Aorta (tissue), 5 donors: ENCODE measurements around the gene SLC44A2. TPM values are rescaled to one million over a fixed set of nuclear protein-coding genes. Genes with fewer than 3 reads are reported as not detected.

Source experiments
- ATAC-seq: fragments of 200-7000 bp; cut with Tn5 transposase; one replicate; pipeline ENCODE4 v1.9.1; 2022; ENCODE audit warnings: moderate library complexity; ENCODE audit not compliant: low FRiP score
- DNase-seq, 2 donors: peaks; one replicate each; pipeline ENCODE4 v3.0.0-alpha.2; 2020
- H3K27ac ChIP-seq, 2 donors: one replicate each; pipeline ENCODE4 v1.5.1; 2013; ENCODE audit warnings: low read length in 2 of 2, mild to moderate bottlenecking in 2 of 2, moderate library complexity in 2 of 2, control low read depth in 1 of 2, inconsistent platforms in 1 of 2, low read depth in 1 of 2
- H3K27me3 ChIP-seq, 2 donors: one replicate each; pipeline ENCODE4 v1.6.1; 2013; ENCODE audit warnings: control low read depth in 1 of 2, low read length in 1 of 2, mild to moderate bottlenecking in 1 of 2, moderate library complexity in 1 of 2; ENCODE audit not compliant: insufficient read depth in 2 of 2, control insufficient read depth in 1 of 2
- H3K36me3 ChIP-seq, 2 donors: one replicate each; pipeline ENCODE4 v1.6.1; 2013; ENCODE audit warnings: control low read depth in 1 of 2, low read length in 1 of 2, mild to moderate bottlenecking in 1 of 2; ENCODE audit not compliant: insufficient read depth in 2 of 2, control insufficient read depth in 1 of 2
- H3K4me1 ChIP-seq, 2 donors: one replicate each; pipeline ENCODE4 v1.6.1; 2013; ENCODE audit warnings: low read length in 2 of 2, control low read depth in 1 of 2, mild to moderate bottlenecking in 1 of 2, moderate library complexity in 1 of 2; ENCODE audit not compliant: insufficient read depth in 2 of 2, control insufficient read depth in 1 of 2
- H3K4me3 ChIP-seq, 2 donors: one replicate each; pipeline ENCODE4 v1.5.1; 2013; ENCODE audit warnings: low read length in 2 of 2, control low read depth in 1 of 2, mild to moderate bottlenecking in 1 of 2
- H3K9me3 ChIP-seq: one replicate; pipeline ENCODE4 v1.6.1; 2013; ENCODE audit warnings: mild to moderate bottlenecking, low read length; ENCODE audit not compliant: control insufficient read depth
- WGBS, 2 donors: extraction: QIAGEN DNeasy Blood & Tissue Kit; methylation state at CpG; one replicate each; pipeline ENCODE4 v1.1.7; 2013; 5-methylcytosine and 5-hydroxymethylcytosine counted together
- intact Hi-C, 2 donors: fragments of 100-400 bp; cut with DNase I; formaldehyde crosslinking; loops; one replicate each; pipeline versions ENCODE4 v1.14.2 to v1.15.0; 2022
- long read RNA-seq, 2 donors: library from polyadenylated mRNA; unstranded; transcript quantifications; one replicate each; pipeline ENCODE4 v2.0.0, GENCODE V29; 2020 to 2021
- polyA plus RNA-seq, 2 donors: library from polyadenylated mRNA; stranded (reverse); fragments of 200-250 nt; gene quantifications; one replicate each; pipeline ENCODE4 v1.2.3, GENCODE V29; 2013
- total RNA-seq, 2 donors: library from RNA; stranded (reverse); fragmentation: NEBNext Ultra II Directional; extraction: Animal tissue kit (Norgen Biotek cat#: 25700); gene quantifications; one replicate each; pipeline ENCODE4 v1.2.1, GENCODE V29; 2021
- donor health status: healthy with polysubstance abuse.
- donor health status: Bipolar disorder and iron deficiency.
- donor health status: DM: no; HTN: no; CAD: no.
- donor health status: DM: no; HTN: no; CAD: no.
- donor health status: DM: yes; HTN: yes; CAD: no.

The SLC44A2 gene
- total RNA-seq (100 to 1,000 TPM; 158 to 176 TPM), polyA plus RNA-seq (100 to 1,000 TPM in 1 of 2 donors, 10 to 100 TPM in 1; 30.9 to 146 TPM)
- long read RNA-seq, donor 1, transcript SLC44A2-202 (22 exons, 3,301 nt): major isoform, 237 of 444 reads
- long read RNA-seq, donor 1, transcript SLC44A2-210 (8 exons, 2,577 nt): minor isoform, 29 of 444 reads
- long read RNA-seq, donor 1, transcript SLC44A2-201 (22 exons, 3,671 nt): minor isoform, 6 of 444 reads
- long read RNA-seq, donor 1, partial matches to known transcripts: 107 of 444 reads
- long read RNA-seq, donor 1, other reads (novel, unspliced or antisense): 63 of 444 reads
- long read RNA-seq, donor 2, transcript SLC44A2-202 (22 exons, 3,301 nt): major isoform, 61 of 124 reads
- long read RNA-seq, donor 2, partial matches to known transcripts: 41 of 124 reads
- long read RNA-seq, donor 2, other reads (novel, unspliced or antisense): 16 of 124 reads

- no peaks in the 10 kb centered on the region for H3K27me3 ChIP-seq
- H3K4me3 ChIP-seq: peak within 1 kb of the TSS; percentile 11 to 52
- WGBS, 2 donors: 5 to 6% methylated on average over 43 to 53 of the region's 53 CpGs
- intact Hi-C loops: no loop called here
- no peaks in the 10 kb centered on the region for H3K9me3 ChIP-seq
- peaks cover 0 to 1% of the 10 kb centered on the region in 2 donors for H3K36me3 ChIP-seq
- H3K27ac ChIP-seq: no peak within 1 kb of the TSS
- peak; percentile 86 to 92 for DNase-seq
- no peaks in the 10 kb centered on the region for H3K4me1 ChIP-seq
- peak; percentile 97 for ATAC-seq
Measured at GRCh38 chr19:10625003-10625761, at the start of gene SLC44A2. SLC44A2 (plus strand) TSS chr19:10625553; CDS start chr19:10625634, 81 bp downstream.

- intact Hi-C loops: loop anchor here in 1 of 2 donors (5.0 kb wide), 1 partner anchor 91 kb away; no protein-coding TSS in a partner anchor
- ATAC-seq: no peak
- Histone ChIP-seq H3K27me3 (no peaks in the 10 kb centered on the region), H3K27ac (no peak overlapping the region), H3K4me1 (no peaks in the 10 kb centered on the region), H3K4me3 (no peak overlapping the region), H3K9me3 (no peaks in the 10 kb centered on the region), H3K36me3 (no peaks in the 10 kb centered on the region)
- WGBS, 2 donors: 75 to 83% methylated on average over 6 of the region's 6 CpGs
- no peak for DNase-seq
Measured at GRCh38 chr19:10577951-10578350, 47.4 kb upstream of the SLC44A2 start.

GRCh38 chr19:10580979-10581631, 44.2 kb upstream of the SLC44A2 start:
- WGBS, 2 donors: 17 to 19% methylated on average over 31 of the region's 31 CpGs
- H3K36me3 ChIP-seq: no peaks in the 10 kb centered on the region
- no peak overlapping the region for H3K27ac ChIP-seq
- no peaks in the 10 kb centered on the region for H3K4me1 ChIP-seq
- intact Hi-C loops: loop anchor here (1.0 to 5.0 kb wide), 4 partner anchors 63 to 118 kb away; no protein-coding TSS in a partner anchor
- no peaks in the 10 kb centered on the region for H3K9me3 ChIP-seq
- no peak overlapping the region for H3K4me3 ChIP-seq
- H3K27me3 ChIP-seq: no peaks in the 10 kb centered on the region
- DNase-seq: peak; percentile 89 to 95
- peak; percentile 94 for ATAC-seq

GRCh38 chr19:10582091-10582490, 43.3 kb upstream of the SLC44A2 start:
- Histone ChIP-seq H3K27ac (no peak overlapping the region), H3K27me3 (no peaks in the 10 kb centered on the region), H3K4me3 (no peak overlapping the region), H3K36me3 (no peaks in the 10 kb centered on the region), H3K4me1 (no peaks in the 10 kb centered on the region), H3K9me3 (no peaks in the 10 kb centered on the region)
- ATAC-seq (no peak), DNase-seq (no peak)
- intact Hi-C loops: loop anchor here in 1 of 2 donors (5.0 kb wide), 1 partner anchor 115 kb away; no protein-coding TSS in a partner anchor
- WGBS, 2 donors: 84 to 87% methylated on average over 13 of the region's 13 CpGs

DNA sequence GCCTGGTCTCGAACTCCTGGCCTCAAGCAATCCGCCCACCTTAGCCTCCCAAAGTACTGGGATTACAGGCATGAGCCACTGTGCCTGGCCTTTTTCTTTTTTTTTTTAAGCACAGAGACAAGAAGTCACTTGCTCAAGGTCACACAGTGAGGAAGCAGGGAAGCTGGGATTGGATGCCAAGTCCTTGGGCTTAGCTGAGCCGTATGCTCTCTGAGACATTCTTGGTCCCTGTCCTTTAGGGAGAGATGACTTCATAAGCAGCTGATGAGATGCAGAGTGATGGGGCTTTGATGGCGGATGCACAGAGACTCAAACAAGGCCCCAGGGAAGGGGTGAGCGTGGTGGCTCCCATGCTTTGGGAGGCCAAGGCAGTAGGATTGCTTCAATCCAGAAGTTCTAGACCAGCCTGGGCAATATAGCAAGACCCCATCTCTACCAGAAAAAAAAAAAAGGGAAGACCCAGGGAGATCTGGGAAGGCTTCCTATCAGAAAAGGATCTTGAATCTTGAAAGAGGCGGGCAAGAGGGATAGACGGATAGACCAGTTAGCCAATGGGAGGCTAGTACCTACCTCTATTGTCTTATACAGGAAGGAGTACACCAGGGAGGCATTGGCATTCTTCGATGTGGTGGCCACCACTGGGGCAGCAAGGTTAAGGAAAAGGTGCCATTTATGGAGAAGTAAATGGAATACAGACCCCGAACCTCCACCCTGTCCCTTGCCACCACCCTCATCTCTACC, 42.1 kb upstream of the SLC44A2 start:
- H3K36me3 ChIP-seq: no peaks in the 10 kb centered on the region
- intact Hi-C loops: loop anchor here in 1 of 2 donors (5.0 kb wide), 1 partner anchor 114 kb away; no protein-coding TSS in a partner anchor
- H3K9me3 ChIP-seq: no peaks in the 10 kb centered on the region
- H3K27ac ChIP-seq: no peak overlapping the region
- no peaks in the 10 kb centered on the region for H3K27me3 ChIP-seq
- H3K4me1 ChIP-seq: no peaks in the 10 kb centered on the region
- DNase-seq (no peak), ATAC-seq (no peak)
- H3K4me3 ChIP-seq: no peak overlapping the region
- WGBS, 2 donors: 81 to 85% methylated on average over 9 of the region's 9 CpGs

GRCh38 chr19:10586396-10586795, 39.0 kb upstream of the SLC44A2 start:
- intact Hi-C loops: no loop called here
- Histone ChIP-seq H3K4me1 (no peaks in the 10 kb centered on the region), H3K27ac (no peak overlapping the region), H3K27me3 (no peaks in the 10 kb centered on the region), H3K9me3 (no peaks in the 10 kb centered on the region), H3K4me3 (no peak overlapping the region), H3K36me3 (no peaks in the 10 kb centered on the region)
- DNase-seq (no peak), ATAC-seq (no peak)
- 63 to 81% methylated on average over 6 of the region's 6 CpGs for WGBS, 2 donors

DNA sequence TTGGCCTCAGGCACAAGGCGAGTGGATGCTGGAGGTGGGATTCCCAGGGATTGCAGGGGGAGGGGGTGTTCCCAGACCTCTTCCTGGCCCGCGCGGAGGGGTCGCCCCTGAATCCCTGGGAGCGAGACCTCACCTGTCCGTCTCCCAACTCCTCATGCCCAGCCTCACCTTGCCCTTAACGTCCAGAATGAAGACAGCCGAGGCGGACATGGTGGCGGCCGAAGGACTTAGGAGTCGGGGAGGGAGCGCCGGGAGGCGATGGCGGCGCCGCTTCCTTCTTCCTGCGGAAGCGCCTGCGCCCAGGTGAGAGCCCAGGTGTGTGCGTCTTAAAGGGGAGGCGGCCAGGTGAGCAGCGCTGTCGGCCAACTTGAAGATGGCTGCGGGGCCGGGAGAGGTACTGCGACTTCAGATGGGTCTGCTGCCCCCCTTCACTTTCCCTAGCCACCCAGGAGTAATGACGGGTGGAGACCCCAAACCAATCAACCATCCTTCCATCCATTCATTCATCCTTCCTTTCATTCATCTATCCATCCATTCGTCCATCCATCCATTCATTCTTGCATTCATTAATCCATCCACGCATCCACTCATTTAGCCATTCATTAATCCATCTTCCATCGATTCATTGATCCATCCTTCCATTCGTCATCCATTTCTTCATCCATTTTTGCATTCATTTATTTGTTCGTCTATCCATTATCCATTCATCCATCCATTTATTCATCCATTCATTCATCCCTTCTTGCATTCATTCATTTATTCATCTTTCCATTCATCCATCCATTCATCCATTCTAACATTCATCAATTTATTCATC, 38.1 kb upstream of the SLC44A2 start, which contains the start of gene AP1M2:
Gene AP1M2 (minus strand): TSS at position 291 of the 817 bp plus-strand sequence. CDS start 81 bp downstream, at position 210.
- intact Hi-C loops: no loop called here
- Histone ChIP-seq H3K4me1 (no peaks in the 10 kb centered on the region), H3K36me3 (no peaks in the 10 kb centered on the region), H3K4me3 (no peak within 1 kb of the TSS), H3K9me3 (no peaks in the 10 kb centered on the region), H3K27me3 (no peaks in the 10 kb centered on the region), H3K27ac (no peak within 1 kb of the TSS)
- DNase-seq (no peak), ATAC-seq (no peak)
- 16% methylated on average over 30 to 35 of the region's 35 CpGs for WGBS, 2 donors
